Putamen (tissue), 1 donor: ENCODE results near the gene CCNG2.
"Not testable (repeated sequence)": the region's sequence is repeated elsewhere in the genome, so short reads cannot be mapped to it uniquely, and the experiment has no call there.

ENCODE experiments used
- DNase-seq: peaks from one replicate; pipeline ENCODE4 v3.0.0-alpha.2; 2016; ENCODE audit warnings: low spot score

CCNG2 gene, protein sequence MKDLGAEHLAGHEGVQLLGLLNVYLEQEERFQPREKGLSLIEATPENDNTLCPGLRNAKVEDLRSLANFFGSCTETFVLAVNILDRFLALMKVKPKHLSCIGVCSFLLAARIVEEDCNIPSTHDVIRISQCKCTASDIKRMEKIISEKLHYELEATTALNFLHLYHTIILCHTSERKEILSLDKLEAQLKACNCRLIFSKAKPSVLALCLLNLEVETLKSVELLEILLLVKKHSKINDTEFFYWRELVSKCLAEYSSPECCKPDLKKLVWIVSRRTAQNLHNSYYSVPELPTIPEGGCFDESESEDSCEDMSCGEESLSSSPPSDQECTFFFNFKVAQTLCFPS

GRCh38 chr4:77156912-77157858 lies at the start of gene CCNG2:
Gene CCNG2, plus strand, starts transcription at chr4:77157207. Its CDS starts 1,326 bp downstream, at chr4:77158533.
- DNase-seq: peak; percentile 52

GRCh38 chr4:77110730-77111129 lies 46.3 kb upstream of the CCNG2 start:
- no peak for DNase-seq

- no peak for DNase-seq
Measured at GRCh38 chr4:77113069-77113468, 43.9 kb upstream of the CCNG2 start.

GRCh38 chr4:77117721-77118120 lies 39.3 kb upstream of the CCNG2 start:
- no peak for DNase-seq

DNA sequence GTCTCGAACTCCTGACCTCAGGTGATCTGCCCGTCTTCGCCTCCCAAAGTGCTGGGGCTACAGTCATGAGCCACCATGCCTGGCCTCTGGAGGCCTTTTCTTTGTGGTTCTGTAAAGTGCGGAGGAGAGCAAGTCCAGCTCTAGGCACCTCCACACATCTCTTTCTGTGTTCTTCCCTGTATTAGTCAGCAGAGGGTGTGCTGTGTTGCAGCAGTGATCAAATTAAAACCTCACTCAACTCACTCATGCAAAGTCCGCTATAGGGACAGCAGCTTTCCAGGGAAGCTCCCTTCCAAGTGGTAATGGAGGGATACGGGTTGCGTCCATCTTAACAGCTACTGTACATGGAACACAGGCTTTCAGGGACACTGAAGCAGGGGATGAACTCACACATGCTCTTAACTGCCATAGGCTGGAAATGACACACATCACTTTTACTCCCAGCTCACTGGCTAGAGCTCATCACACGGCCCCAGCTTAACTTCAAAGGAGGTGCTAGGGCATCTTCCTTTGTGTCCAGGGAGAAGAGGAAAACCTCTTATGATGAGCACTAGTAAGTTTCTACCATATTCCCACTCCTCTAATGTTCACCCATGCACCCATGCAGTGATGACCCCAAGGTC lies 36.0 kb upstream of the CCNG2 start:
- DNase-seq: no peak

DNA sequence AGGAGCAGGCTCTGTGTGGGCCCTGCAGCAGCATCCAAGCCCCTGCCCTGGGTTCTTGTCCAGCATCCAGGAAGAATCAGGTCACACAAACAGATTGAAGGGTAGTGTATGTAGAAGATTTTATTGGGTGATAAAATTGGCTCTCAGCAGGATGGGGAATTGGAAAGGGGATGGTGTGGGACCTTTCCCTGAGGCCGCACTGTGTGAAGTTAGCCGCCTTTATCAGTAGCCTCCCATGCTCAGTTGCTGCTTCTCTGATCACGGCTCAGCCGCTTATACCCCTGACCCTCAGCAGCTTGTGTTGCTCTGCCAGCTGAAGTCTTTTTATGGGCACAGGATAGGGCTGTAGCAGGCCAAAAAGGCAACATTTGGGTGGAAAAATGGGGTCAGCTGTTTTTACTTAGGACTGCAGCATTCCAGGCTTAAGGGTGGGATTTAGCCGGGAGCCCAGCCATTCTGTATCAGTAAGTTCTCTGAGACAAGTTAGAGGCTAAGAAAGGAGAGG lies 35.2 kb upstream of the CCNG2 start:
- no peak for DNase-seq

- no peak for DNase-seq
Measured at GRCh38 chr4:77122656-77123055, 34.4 kb upstream of the CCNG2 start.

- DNase-seq: no peak
Measured at GRCh38 chr4:77123411-77123810, 33.6 kb upstream of the CCNG2 start.

GRCh38 chr4:77124576-77124975 lies 32.4 kb upstream of the CCNG2 start:
- DNase-seq: no peak

DNA sequence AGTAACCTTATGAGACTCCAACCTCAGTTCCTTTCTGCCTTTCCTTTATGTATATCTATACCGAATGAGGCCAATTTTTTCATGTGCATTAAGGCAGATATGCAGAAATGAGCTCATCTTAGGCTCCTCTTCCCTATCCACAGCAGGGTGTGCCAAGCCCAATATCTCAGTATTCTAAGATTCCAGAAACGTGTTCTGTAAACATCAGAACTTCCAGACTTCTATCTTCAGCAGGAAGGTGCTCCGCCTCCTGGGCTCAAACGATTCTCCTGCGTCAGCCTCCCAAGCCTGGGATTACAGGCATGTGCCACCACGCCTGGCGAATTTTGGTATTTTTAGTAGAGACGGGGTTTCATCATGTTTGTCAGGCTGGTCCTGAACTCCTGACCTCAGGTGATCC lies 31.0 kb upstream of the CCNG2 start:
- DNase-seq: no peak

GRCh38 chr4:77126809-77127208 lies 30.2 kb upstream of the CCNG2 start:
- no peak for DNase-seq

- DNase-seq: no peak
Measured at GRCh38 chr4:77127215-77127614, 29.8 kb upstream of the CCNG2 start.

GRCh38 chr4:77127837-77128621 lies 29.0 kb upstream of the CCNG2 start:
- no peak for DNase-seq

- no peak for DNase-seq
Measured at GRCh38 chr4:77132652-77133312, 24.2 kb upstream of the CCNG2 start.

- DNase-seq: not testable (repeated sequence)
Measured at GRCh38 chr4:77137448-77137847, 19.6 kb upstream of the CCNG2 start.

DNA sequence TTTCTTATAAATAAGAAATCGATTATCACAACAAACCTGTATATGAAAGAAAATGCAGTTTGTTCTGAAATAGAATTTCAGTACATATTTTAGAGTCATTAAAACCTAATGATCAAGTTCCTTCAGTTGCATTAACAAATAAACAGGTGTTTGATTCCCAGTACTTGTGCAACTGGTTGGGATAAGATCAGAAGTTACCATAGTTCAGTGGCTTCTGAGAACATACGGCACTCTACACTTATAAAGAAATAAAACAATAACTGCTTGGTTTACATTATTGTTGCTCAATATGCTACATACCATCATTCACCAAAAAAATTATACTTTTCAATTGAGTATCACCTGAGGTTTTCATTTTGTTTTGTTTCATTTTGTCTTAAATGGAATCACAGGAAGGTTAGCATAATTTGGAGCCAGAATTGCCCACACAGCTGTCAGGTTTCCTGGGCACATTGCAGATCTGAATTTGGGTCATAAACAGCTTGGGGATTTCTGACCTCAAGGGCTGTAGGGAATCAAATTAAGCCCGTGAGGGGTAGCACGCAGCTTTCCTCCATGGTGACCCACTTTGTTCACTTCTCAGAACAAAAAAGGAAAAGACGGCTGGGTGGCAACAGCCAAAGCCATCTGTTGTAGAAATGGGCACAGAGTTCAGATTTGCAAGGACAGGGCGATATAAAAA lies 14.9 kb upstream of the CCNG2 start:
- DNase-seq: no peak

DNA sequence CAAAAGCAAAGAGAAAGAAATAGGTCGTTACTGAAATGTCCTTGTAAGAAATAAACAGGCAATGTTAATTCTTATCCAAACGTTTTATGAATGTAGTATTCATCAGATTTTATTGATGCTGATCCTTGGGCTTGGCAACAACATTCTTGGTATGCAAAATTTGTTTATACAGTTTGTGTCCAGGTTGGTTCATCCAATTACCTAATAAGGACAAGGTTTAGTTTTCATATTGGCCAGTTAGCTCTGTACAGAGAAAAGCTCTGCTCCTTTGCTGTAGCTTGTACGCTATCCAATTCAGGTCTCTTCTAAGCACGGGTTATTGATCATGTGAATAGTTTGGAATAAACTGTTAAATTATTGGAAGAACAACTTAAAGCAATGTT lies 14.4 kb upstream of the CCNG2 start:
- DNase-seq: no peak

DNA sequence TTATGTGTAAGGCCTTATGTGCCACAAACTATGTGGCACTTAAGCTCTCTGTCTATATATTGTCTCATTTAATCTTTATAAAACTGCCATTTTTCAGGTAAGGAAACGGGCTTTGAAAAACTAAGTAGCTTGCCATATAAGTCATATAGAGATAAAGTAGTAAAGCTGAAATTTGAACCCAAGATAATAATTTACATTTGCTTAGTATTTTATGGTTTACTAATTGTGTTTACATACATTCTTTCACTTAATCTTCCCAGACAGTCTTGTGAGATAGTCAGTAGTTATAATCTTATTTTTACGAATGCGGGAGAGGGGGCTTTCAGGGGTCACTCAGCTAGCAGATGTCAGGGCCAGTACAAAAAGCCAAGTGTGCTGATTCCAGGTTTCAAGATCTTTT lies 13.9 kb upstream of the CCNG2 start:
- DNase-seq: no peak

GRCh38 chr4:77145842-77146185 lies 11.2 kb upstream of the CCNG2 start:
- no peak for DNase-seq

GRCh38 chr4:77146186-77147078 lies 10.6 kb upstream of the CCNG2 start:
- DNase-seq: no peak
